ENCODE results near the gene FTO. TPM values are rescaled to one million over a fixed set of nuclear protein-coding genes. Genes with fewer than 3 reads are reported as not detected.

The FTO gene
- total RNA-seq, 1 experiment from 2014 or later: 57.4 TPM

DNA sequence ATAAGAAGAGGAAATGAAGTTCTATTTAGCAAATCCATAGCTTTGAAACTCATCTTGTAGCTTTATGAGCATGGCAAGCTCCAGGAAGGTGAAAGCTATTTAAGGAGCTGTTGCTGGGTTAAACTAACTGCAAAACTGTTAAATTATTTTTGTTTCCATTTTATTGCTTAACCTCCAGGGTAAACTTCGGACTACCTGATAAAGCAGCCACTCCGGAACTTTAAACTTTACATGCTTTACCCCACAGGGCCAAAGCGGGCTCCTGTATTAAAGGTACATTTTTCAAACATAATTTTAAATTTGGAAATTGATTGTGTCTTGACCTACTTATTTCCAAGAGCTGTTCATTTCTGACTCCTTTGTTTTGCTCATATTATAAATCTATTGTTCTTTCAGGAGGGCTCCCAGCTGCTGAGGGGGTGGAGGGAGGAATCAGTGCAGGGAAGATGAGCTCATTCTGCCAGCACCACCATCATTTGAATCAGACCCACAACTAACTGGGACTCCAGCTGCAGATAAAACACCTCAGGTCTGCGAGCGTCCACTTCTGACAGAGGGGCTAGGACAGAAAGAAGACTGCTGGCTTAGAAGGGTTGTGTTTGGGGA lies 424.8 kb downstream of the FTO start:
- ATAC-seq (no peak), DNase-seq (ENCODE audit: low spot score) (no peak)
- ChIA-PET POLR2A (no interaction called here), CTCF (interaction anchor here (1.4 kb wide), 1 partner anchor 579 kb away, joined by 4 read pairs; no protein-coding TSS in a partner anchor)
- Mint-ChIP-seq H3K27me3 (ENCODE audit: low read depth) (peaks cover 5% of the 10 kb centered on the region), H3K27ac (no peak overlapping the region), H3K4me1 (peaks cover 4% of the 10 kb centered on the region), H3K36me3 (0 out of 2 replicates have a peak, but pooled peaks cover 3% of the 10 kb centered on the region), H3K4me3 (no peak overlapping the region), H3K9me3 (peaks cover 31% of the 10 kb centered on the region)
- TF ChIP-seq, protein P1, sequence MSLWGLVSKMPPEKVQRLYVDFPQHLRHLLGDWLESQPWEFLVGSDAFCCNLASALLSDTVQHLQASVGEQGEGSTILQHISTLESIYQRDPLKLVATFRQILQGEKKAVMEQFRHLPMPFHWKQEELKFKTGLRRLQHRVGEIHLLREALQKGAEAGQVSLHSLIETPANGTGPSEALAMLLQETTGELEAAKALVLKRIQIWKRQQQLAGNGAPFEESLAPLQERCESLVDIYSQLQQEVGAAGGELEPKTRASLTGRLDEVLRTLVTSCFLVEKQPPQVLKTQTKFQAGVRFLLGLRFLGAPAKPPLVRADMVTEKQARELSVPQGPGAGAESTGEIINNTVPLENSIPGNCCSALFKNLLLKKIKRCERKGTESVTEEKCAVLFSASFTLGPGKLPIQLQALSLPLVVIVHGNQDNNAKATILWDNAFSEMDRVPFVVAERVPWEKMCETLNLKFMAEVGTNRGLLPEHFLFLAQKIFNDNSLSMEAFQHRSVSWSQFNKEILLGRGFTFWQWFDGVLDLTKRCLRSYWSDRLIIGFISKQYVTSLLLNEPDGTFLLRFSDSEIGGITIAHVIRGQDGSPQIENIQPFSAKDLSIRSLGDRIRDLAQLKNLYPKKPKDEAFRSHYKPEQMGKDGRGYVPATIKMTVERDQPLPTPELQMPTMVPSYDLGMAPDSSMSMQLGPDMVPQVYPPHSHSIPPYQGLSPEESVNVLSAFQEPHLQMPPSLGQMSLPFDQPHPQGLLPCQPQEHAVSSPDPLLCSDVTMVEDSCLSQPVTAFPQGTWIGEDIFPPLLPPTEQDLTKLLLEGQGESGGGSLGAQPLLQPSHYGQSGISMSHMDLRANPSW (CRISPR knock-in tag; conservative IDR thresholded peaks at IDR 0.05; ENCODE audit: low read depth): no peak
- TF ChIP-seq NFE2L1 (CRISPR knock-in tag; IDR thresholded peaks at IDR 0.05): no peak

DNA sequence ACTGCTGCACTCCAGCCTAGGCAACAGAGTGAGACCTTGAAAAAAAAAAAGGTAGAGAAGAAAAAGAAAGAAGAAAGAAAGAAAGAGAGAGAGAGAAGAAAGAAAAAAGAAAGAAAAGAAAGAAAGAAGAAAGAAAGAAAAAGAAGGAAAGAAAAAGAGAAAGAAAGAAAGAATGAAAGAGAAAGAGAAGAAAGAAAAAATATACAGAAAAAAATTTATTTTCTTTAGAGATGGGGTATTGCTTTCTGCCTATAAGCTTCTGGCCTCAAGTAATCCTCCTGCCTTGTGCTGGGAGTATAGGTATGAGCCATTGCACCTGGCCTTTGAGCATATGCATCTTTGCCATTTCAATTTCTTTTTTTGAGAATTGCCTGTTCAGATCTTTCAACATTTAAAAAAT lies 425.9 kb downstream of the FTO start:
- Mint-ChIP-seq H3K36me3 (0 out of 2 replicates have a peak, but pooled peaks cover 3% of the 10 kb centered on the region), H3K27ac (no peak overlapping the region), H3K9me3 (peaks cover 31% of the 10 kb centered on the region), H3K27me3 (ENCODE audit: low read depth) (peaks cover 5% of the 10 kb centered on the region), H3K4me1 (peaks cover 4% of the 10 kb centered on the region), H3K4me3 (no peak overlapping the region)
- ChIA-PET CTCF (no interaction called here), POLR2A (no interaction called here)
- no peak for TF ChIP-seq NR1H2 (CRISPR knock-in tag; IDR thresholded peaks at IDR 0.05)
- TF ChIP-seq, protein P2, sequence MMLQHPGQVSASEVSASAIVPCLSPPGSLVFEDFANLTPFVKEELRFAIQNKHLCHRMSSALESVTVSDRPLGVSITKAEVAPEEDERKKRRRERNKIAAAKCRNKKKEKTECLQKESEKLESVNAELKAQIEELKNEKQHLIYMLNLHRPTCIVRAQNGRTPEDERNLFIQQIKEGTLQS (CRISPR knock-in tag; conservative IDR thresholded peaks at IDR 0.05): no peak
- TF ChIP-seq RORB (CRISPR knock-in tag; IDR thresholded peaks at IDR 0.05): no peak
- no peak for TF ChIP-seq ZNF138 (CRISPR knock-in tag; conservative IDR thresholded peaks at IDR 0.05)
- no peak for TF ChIP-seq ZNF317 (CRISPR knock-in tag; IDR thresholded peaks at IDR 0.05; ENCODE audit: borderline replicate concordance, low read depth)
- TF ChIP-seq GTF2I (CRISPR knock-in tag; conservative IDR thresholded peaks at IDR 0.05): no peak
- TF ChIP-seq GABPB1 (CRISPR knock-in tag; IDR thresholded peaks at IDR 0.05): no peak
- no peak for TF ChIP-seq CREM (CRISPR knock-in tag; IDR thresholded peaks at IDR 0.05)
- TF ChIP-seq, protein P3, sequence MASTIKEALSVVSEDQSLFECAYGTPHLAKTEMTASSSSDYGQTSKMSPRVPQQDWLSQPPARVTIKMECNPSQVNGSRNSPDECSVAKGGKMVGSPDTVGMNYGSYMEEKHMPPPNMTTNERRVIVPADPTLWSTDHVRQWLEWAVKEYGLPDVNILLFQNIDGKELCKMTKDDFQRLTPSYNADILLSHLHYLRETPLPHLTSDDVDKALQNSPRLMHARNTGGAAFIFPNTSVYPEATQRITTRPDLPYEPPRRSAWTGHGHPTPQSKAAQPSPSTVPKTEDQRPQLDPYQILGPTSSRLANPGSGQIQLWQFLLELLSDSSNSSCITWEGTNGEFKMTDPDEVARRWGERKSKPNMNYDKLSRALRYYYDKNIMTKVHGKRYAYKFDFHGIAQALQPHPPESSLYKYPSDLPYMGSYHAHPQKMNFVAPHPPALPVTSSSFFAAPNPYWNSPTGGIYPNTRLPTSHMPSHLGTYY (CRISPR knock-in tag; IDR thresholded peaks at IDR 0.05): no peak
- TF ChIP-seq ELF4 (CRISPR knock-in tag; IDR thresholded peaks at IDR 0.05; ENCODE audit: low read depth): no peak
- TF ChIP-seq NR3C1 (CRISPR knock-in tag; conservative IDR thresholded peaks at IDR 0.05; ENCODE audit: low read depth): no peak
- no peak for TF ChIP-seq NFE2L1 (CRISPR knock-in tag; IDR thresholded peaks at IDR 0.05)
- TF ChIP-seq MYBL2 (CRISPR knock-in tag; IDR thresholded peaks at IDR 0.05): no peak
- TF ChIP-seq, protein P4, sequence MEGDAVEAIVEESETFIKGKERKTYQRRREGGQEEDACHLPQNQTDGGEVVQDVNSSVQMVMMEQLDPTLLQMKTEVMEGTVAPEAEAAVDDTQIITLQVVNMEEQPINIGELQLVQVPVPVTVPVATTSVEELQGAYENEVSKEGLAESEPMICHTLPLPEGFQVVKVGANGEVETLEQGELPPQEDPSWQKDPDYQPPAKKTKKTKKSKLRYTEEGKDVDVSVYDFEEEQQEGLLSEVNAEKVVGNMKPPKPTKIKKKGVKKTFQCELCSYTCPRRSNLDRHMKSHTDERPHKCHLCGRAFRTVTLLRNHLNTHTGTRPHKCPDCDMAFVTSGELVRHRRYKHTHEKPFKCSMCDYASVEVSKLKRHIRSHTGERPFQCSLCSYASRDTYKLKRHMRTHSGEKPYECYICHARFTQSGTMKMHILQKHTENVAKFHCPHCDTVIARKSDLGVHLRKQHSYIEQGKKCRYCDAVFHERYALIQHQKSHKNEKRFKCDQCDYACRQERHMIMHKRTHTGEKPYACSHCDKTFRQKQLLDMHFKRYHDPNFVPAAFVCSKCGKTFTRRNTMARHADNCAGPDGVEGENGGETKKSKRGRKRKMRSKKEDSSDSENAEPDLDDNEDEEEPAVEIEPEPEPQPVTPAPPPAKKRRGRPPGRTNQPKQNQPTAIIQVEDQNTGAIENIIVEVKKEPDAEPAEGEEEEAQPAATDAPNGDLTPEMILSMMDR (IDR thresholded peaks at IDR 0.05): no peak
- TF ChIP-seq, protein P5, sequence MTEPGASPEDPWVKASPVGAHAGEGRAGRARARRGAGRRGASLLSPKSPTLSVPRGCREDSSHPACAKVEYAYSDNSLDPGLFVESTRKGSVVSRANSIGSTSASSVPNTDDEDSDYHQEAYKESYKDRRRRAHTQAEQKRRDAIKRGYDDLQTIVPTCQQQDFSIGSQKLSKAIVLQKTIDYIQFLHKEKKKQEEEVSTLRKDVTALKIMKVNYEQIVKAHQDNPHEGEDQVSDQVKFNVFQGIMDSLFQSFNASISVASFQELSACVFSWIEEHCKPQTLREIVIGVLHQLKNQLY (CRISPR knock-in tag; IDR thresholded peaks at IDR 0.05): no peak
- ATAC-seq: no peak
- DNase-seq (ENCODE audit: low spot score): no peak
